BE2C (cell line): Measurements from ENCODE around the gene RNF182.

Experiments used
- DNase-seq: peaks from one replicate; pipeline ENCODE4 v3.0.0-alpha.2; 2020
- H3K27me3 ChIP-seq: fragments of 250-450 bp; sonication (Bioruptor Pico); 2 replicates; pipeline ENCODE4 v1.5.1; 2020; ENCODE audit warnings: mild to moderate bottlenecking
- H3K36me3 ChIP-seq: fragments of 250-450 bp; sonication (Bioruptor Pico); 2 replicates; pipeline ENCODE4 v1.5.1; 2020; ENCODE audit warnings: mild to moderate bottlenecking
- H3K4me1 ChIP-seq: fragments of 250-450 bp; sonication (Bioruptor Pico); 2 replicates; pipeline ENCODE4 v1.5.1; 2020
- H3K4me3 ChIP-seq: 2 replicates; pipeline ENCODE4 v1.5.1; 2011; ENCODE audit warnings: low read depth, low read length
- H3K9me3 ChIP-seq: fragments of 250-450 bp; sonication (Bioruptor Pico); 2 replicates; pipeline ENCODE4 v1.5.1; 2020
- TF ChIP-seq, protein P1 (sequence below): IDR thresholded peaks from 2 replicates; pipeline ENCODE4 v1.5.1; 2012; ENCODE audit warnings: mild to moderate bottlenecking, low read depth, low read length

RNF182 gene

DNA sequence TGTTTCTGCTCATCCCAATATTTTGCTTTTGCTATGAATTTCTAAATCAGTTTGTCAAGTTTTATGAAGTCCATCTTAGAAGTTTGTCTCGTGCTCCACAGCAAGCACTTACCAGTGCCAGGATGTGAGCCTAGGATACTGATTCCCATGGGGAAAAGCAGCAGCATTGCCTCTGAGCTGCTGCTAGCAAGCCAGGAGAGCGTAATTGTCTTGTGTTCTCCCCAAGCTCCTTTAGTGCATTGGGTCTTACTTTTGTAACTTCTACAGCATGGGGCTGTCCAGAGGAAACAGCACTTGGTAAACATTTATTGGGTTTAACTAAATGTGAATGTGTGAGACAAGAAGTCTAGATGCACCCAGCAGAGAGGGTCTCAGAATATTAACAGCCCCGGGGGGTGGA lies 76.1 kb downstream of the RNF182 start:
- Histone ChIP-seq H3K4me1 (peaks cover 19% of the 10 kb centered on the region), H3K9me3 (no peaks in the 10 kb centered on the region), H3K4me3 (peak overlapping the region; percentile 34), H3K27me3 (no peaks in the 10 kb centered on the region), H3K36me3 (no peaks in the 10 kb centered on the region)
- TF ChIP-seq, protein P1, sequence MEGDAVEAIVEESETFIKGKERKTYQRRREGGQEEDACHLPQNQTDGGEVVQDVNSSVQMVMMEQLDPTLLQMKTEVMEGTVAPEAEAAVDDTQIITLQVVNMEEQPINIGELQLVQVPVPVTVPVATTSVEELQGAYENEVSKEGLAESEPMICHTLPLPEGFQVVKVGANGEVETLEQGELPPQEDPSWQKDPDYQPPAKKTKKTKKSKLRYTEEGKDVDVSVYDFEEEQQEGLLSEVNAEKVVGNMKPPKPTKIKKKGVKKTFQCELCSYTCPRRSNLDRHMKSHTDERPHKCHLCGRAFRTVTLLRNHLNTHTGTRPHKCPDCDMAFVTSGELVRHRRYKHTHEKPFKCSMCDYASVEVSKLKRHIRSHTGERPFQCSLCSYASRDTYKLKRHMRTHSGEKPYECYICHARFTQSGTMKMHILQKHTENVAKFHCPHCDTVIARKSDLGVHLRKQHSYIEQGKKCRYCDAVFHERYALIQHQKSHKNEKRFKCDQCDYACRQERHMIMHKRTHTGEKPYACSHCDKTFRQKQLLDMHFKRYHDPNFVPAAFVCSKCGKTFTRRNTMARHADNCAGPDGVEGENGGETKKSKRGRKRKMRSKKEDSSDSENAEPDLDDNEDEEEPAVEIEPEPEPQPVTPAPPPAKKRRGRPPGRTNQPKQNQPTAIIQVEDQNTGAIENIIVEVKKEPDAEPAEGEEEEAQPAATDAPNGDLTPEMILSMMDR, result no peak
- DNase-seq, result peak; percentile 21

DNA sequence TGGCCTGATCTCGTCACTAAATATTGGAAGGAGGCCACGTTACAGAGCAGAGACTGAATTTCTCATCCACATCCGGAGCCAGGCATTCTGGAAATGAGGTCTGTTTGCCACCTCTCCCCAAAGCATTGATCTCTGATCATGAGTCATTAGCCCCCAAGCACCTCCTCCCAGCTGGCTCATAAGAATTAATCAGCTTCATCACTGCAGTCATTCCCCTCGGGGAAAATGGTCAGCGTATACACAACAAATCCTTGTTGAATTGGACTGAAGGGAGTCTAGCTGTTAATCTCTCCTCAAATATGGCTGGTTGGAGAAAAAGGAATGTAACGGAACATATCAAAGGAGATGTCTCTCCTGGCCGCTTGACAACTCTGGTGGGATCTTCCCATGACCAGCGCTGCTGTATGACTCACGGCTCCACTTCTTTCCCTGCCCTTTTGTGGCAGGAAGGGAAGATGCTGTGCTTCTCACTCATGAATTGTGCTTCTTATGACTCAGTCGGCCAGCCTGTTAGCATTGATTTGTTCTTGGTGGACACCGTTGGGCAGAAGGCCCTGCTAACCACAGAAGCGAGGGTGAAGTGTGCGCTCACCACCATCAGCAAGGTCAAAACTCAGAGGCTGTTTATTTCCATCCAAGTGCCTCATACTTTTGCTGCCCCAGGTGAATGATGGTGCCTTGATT lies 76.7 kb downstream of the RNF182 start:
- Histone ChIP-seq H3K27me3 (no peaks in the 10 kb centered on the region), H3K36me3 (no peaks in the 10 kb centered on the region), H3K9me3 (no peaks in the 10 kb centered on the region), H3K4me1 (peaks cover 19% of the 10 kb centered on the region), H3K4me3 (peak overlapping the region; percentile 34)
- DNase-seq, result peak; percentile 63
- TF ChIP-seq, protein P1, result no peak

DNA sequence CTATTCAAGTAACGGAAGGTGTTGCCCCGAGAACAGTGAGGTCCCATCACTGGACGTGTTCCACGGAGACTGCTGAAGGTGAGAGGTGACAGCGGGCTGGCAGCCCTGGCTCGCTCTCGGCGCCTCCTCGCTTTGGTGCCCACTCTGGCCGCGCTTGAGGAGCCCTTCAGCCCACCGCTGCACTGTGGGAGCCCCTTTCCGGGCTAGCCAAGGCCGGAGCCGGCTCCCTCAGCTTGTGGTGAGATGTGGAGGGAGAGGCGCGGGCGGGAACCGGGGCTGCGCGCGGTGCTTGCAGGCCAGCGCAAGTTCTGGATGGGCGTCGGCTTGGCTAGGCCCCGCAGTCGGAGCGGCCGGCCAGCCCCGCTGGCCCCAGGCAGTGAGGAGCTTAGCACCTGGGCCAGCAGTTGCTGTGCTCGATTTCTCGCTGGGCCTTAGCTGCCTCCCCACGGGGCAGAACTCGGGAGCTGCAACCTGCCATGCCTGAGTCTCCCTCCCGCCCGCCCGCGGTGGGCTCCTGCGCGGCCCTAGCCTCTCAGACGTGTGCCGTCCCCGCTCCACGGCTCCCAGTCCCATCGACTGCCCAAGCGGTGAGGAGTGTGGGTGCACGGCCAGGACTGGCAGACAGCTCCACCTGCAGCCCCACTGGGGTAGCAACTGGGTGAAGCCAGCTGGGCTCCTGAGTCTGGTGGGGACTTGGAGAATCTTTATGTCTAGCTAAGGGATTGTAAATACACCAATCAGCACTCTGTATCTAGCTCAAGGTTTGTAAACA lies 77.6 kb downstream of the RNF182 start:
- Histone ChIP-seq H3K27me3 (no peaks in the 10 kb centered on the region), H3K9me3 (no peaks in the 10 kb centered on the region), H3K36me3 (no peaks in the 10 kb centered on the region), H3K4me3 (no peak overlapping the region), H3K4me1 (peaks cover 19% of the 10 kb centered on the region)
- no peak for DNase-seq
- TF ChIP-seq, protein P1, result no peak

DNA sequence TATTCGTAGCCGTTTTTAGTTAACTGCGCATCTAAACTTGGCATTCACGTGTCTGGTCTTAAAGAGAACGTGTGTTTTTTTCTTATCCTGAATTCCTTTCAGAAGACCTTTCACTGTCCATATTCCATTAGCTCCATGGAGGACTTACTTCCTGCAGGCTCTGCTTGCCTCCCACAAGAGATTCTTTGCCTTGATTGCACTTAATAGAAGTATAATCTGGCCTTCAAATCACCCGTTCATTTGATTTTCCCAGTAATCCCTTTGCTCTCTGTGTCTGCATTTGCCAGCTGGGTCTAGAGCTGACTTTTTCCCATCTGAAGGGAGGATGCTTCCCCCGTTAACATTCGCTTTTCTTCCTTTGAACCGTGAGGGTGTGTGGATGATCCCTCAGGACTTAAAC lies 79.5 kb downstream of the RNF182 start:
- peak; percentile 17 for DNase-seq
- H3K27me3 ChIP-seq, result no peaks in the 10 kb centered on the region
- no peaks in the 10 kb centered on the region for H3K36me3 ChIP-seq
- no peak overlapping the region for H3K4me3 ChIP-seq
- H3K4me1 ChIP-seq, result peaks cover 19% of the 10 kb centered on the region
- no peaks in the 10 kb centered on the region for H3K9me3 ChIP-seq
- TF ChIP-seq, protein P1, result no peak

DNA sequence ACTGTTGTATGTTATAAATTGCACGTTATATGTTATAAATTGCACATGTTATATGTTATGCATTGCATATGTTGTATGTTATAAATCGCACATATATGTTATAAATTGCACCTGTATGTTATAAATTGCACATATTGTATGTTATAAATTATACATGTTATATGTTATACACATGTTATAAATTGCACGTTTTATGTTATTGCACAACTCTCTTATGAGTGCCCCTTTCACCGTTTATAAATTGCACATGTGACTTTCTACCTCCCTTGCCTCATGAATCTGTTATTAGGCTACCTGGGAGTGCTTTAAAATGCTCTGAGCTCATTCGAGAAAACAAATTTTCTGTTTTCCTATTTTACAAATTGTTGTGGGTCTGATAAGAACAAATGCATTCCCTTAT lies 84.1 kb downstream of the RNF182 start:
- H3K9me3 ChIP-seq, result no peaks in the 10 kb centered on the region
- H3K36me3 ChIP-seq, result no peaks in the 10 kb centered on the region
- no peak for DNase-seq
- TF ChIP-seq, protein P1, result no peak
- H3K27me3 ChIP-seq, result no peaks in the 10 kb centered on the region
- peaks cover 6% of the 10 kb centered on the region for H3K4me1 ChIP-seq
- no peak overlapping the region for H3K4me3 ChIP-seq

DNA sequence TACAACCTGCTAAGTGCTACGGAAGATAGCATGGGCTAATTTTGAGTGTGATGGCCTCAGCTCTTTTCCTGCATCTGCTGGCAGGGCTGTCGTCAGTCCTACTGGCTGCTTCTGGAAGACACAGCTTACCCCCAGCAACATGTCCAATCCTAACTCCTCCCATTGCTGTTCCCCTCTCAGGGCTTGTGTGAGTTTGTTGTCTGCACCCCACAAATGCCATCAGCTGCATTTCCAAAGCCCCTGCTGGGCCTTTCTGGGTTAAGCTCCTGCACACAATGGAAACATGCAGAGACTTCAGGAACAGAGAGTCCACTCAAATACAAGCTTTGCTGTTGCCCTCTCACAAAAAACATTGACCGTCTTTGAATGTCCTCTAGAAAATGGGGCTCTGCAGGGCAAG lies 84.7 kb downstream of the RNF182 start:
- no peaks in the 10 kb centered on the region for H3K27me3 ChIP-seq
- TF ChIP-seq, protein P1, result no peak
- peaks cover 3% of the 10 kb centered on the region; the same call in 1 of the 2 replicates for H3K4me1 ChIP-seq
- H3K4me3 ChIP-seq, result no peak overlapping the region
- H3K9me3 ChIP-seq, result no peaks in the 10 kb centered on the region
- H3K36me3 ChIP-seq, result no peaks in the 10 kb centered on the region
- DNase-seq, result no peak
